Activated naive CD4-positive, alpha-beta T cell treated with anti-CD3 and anti-CD28 coated beads, Interleukin-2, amount 50 U/mL, for 72 hours (primary cell): ENCODE data around the gene SBDS. TPM values are rescaled to one million over a fixed set of nuclear protein-coding genes. Genes with fewer than 3 reads are reported as not detected.

Experiments
- ATAC-seq, 2 donors: fragments of 150-1000 bp; cut with Tn5 transposase; 2 replicates each; pipeline ENCODE4 v1.10.0; 2021; ENCODE audit warnings: mild to moderate bottlenecking in 2 of 2, moderate library complexity in 2 of 2
- DNase-seq, 2 donors: peaks; one replicate each; pipeline ENCODE4 v3.0.0; 2021 to 2022; ENCODE audit warnings: low spot score in 2 of 2
- H3K27ac Mint-ChIP-seq, 2 donors: one replicate each; pipeline ENCODE4 v1.8.0; 2022; ENCODE audit warnings: mild to moderate bottlenecking in 2 of 2, mixed read lengths in 2 of 2
- H3K36me3 Mint-ChIP-seq, 2 donors: one replicate each; pipeline ENCODE4 v1.8.0; 2022; ENCODE audit warnings: mixed read lengths in 2 of 2
- H3K9me3 Mint-ChIP-seq, 2 donors: one replicate each; pipeline ENCODE4 v1.8.0; 2022; ENCODE audit warnings: mixed read lengths in 2 of 2
- total RNA-seq, 2 donors: library from RNA; stranded (reverse); gene quantifications; one replicate each; pipeline ENCODE4 v1.2.3, GENCODE V29; 2022

SBDS gene
- total RNA-seq, 2 donors from 2014 or later: 55.3 to 61.6 TPM

GRCh38 chr7:66960192-66960591 is 35.2 kb downstream of the SBDS start:
- no peak for ATAC-seq
- DNase-seq: no peak
- H3K36me3 Mint-ChIP-seq: peaks cover 5 to 31% of the 10 kb centered on the region in 2 donors
- peak overlapping the region; percentile 18 to 32 for H3K27ac Mint-ChIP-seq
- H3K9me3 Mint-ChIP-seq: no peaks in the 10 kb centered on the region

GRCh38 chr7:66958538-66959350 is 36.6 kb downstream of the SBDS start:
- no peak for ATAC-seq
- H3K36me3 Mint-ChIP-seq: peaks cover 5 to 31% of the 10 kb centered on the region in 2 donors
- DNase-seq: no peak
- H3K9me3 Mint-ChIP-seq: no peaks in the 10 kb centered on the region
- peak overlapping the region in 1 of 2 donors; percentile 18 for H3K27ac Mint-ChIP-seq

GRCh38 chr7:66957595-66958290 is 37.6 kb downstream of the SBDS start:
- Mint-ChIP-seq H3K27ac (no peak overlapping the region), H3K9me3 (no peaks in the 10 kb centered on the region), H3K36me3 (peaks cover 5 to 31% of the 10 kb centered on the region in 2 donors)
- ATAC-seq (no peak), DNase-seq (no peak)

GRCh38 chr7:66953044-66953427 is 42.4 kb downstream of the SBDS start:
- no peak overlapping the region for H3K27ac Mint-ChIP-seq
- peaks cover 0 to 11% of the 10 kb centered on the region in 2 donors for H3K36me3 Mint-ChIP-seq
- DNase-seq (no peak), ATAC-seq (no peak)
- no peaks in the 10 kb centered on the region for H3K9me3 Mint-ChIP-seq

GRCh38 chr7:66952343-66953043 is 42.9 kb downstream of the SBDS start:
- no peak for DNase-seq
- no peak for ATAC-seq
- Mint-ChIP-seq H3K9me3 (no peaks in the 10 kb centered on the region), H3K36me3 (peaks cover 0 to 9% of the 10 kb centered on the region in 2 donors), H3K27ac (peak overlapping the region in 1 of 2 donors; percentile 22)

GRCh38 chr7:66950763-66951162 is 44.6 kb downstream of the SBDS start:
- H3K27ac Mint-ChIP-seq: no peak overlapping the region
- no peaks in the 10 kb centered on the region for H3K36me3 Mint-ChIP-seq
- ATAC-seq (no peak), DNase-seq (no peak)
- no peaks in the 10 kb centered on the region for H3K9me3 Mint-ChIP-seq

GRCh38 chr7:66950311-66950710 is 45.1 kb downstream of the SBDS start:
- peaks cover 0 to 2% of the 10 kb centered on the region in 2 donors for H3K36me3 Mint-ChIP-seq
- no peak overlapping the region for H3K27ac Mint-ChIP-seq
- H3K9me3 Mint-ChIP-seq: no peaks in the 10 kb centered on the region
- ATAC-seq: no peak
- DNase-seq: no peak

- H3K36me3 Mint-ChIP-seq: peaks cover 0 to 9% of the 10 kb centered on the region in 2 donors
- H3K27ac Mint-ChIP-seq: no peak overlapping the region
- no peak for DNase-seq
- no peaks in the 10 kb centered on the region for H3K9me3 Mint-ChIP-seq
- ATAC-seq: no peak
These were observed 46.8 kb downstream of the SBDS start for GRCh38 chr7:66948480-66949109.

GRCh38 chr7:66946545-66946944 is 48.8 kb downstream of the SBDS start:
- ATAC-seq (no peak), DNase-seq (no peak)
- Mint-ChIP-seq H3K27ac (no peak overlapping the region), H3K36me3 (peaks cover 0 to 15% of the 10 kb centered on the region in 2 donors), H3K9me3 (no peaks in the 10 kb centered on the region)

GRCh38 chr7:66939325-66939724 is 56.1 kb downstream of the SBDS start:
- H3K36me3 Mint-ChIP-seq: peaks cover 0 to 28% of the 10 kb centered on the region in 2 donors

GRCh38 chr7:66937940-66938339 is 57.4 kb downstream of the SBDS start:
- ATAC-seq (no peak), DNase-seq (no peak)
- Mint-ChIP-seq H3K36me3 (peaks cover 0 to 33% of the 10 kb centered on the region in 2 donors), H3K9me3 (no peaks in the 10 kb centered on the region), H3K27ac (peak overlapping the region; percentile 24 to 27)

More at GRCh38 chr7:66939325-66939724, 56.1 kb downstream of the SBDS start:
- DNase-seq (no peak), ATAC-seq (no peak)
- peak overlapping the region; percentile 1 to 3 for H3K27ac Mint-ChIP-seq
- H3K9me3 Mint-ChIP-seq: no peaks in the 10 kb centered on the region

Other genes with a start within 250 kb of the SBDS start
- gene TMEM248, start 74.4 kb downstream of the SBDS start, total RNA-seq: 10 to 100 TPM; 67.4 to 81.1 TPM
- 10 to 100 TPM; 14.1 to 16.1 TPM for gene TYW1, start 1.2 kb upstream of the SBDS start, total RNA-seq